GM15510 (cell line): ENCODE results near the gene ZNF592.

Experiments used
- POLR2A ChIP-seq: IDR thresholded peaks from 3 replicates; pipeline ENCODE4 v1.6.1; 2011; ENCODE audit warnings: borderline replicate concordance; ENCODE audit not compliant: insufficient read length; ENCODE audit errors: extremely low read depth

The ZNF592 gene

GRCh38 chr15:84764585-84764984, 16.2 kb downstream of the ZNF592 start:
- no peak for TF ChIP-seq POLR2A

GRCh38 chr15:84764989-84765388, 16.6 kb downstream of the ZNF592 start:
- TF ChIP-seq POLR2A, result no peak

DNA sequence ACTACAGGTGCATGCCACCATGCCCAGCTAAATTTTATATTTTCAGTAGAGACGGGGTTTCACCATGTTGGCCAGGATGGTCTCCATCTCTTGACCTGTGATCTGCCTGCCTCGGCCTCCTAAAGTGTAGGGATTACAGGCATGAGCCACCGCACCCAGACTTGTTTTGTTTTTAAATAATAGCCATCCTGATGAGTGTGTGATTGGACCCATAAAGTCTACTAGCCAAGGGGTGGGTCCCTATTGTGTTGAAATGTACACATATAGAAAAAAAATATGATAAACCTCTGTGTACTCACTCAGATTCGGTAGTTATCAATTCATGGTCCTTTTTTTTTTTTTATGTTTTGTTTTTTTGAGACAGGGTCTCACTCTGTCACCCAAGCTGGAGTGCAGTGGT, 17.3 kb downstream of the ZNF592 start:
- no peak for TF ChIP-seq POLR2A

DNA sequence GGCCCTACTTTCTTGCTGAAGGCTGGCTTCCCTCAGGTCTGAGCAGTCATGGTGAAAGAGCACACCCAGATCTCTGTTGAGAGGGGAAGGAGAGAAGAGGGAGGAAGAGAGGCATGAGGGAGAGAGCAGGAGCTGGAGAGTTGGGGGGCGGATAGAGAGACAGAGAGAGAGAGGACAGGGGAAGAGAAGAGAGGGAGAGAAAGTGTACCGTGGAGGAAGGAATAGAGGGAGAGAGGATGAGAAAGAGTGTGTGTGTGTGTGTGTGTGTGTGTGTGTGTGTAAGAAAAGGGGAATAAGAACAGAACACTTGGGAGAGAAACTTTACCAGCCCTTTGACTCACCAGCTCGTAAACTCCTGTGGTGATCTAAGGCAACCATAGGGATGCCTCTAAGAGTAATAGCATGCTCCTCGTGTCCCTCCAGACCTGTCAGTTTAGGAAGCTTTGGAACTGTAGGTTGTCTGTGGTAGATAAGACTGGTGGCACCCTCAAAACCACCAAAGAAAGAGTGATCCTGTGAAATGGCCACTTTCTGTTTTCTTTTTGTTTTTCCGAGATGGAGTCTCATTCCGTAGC, 18.2 kb downstream of the ZNF592 start:
- no peak for TF ChIP-seq POLR2A

DNA sequence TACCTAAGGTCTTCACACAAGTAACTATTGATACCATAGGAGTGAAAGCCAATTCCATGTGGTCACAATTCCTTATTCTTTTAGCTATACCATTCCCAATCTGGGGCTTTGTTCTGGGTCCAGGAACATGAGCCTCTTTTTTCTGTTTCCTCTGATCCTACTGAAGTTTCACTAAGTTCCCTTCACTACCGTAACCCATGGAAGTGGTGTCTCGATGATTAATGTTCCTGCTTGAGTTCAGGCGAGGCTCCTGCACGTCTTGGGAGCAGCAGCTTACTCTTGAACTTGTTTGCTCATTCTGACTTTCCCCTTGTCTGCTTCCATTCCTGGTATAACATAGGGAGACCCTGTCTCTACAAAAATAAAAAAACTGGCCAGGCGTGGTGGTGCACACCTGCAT, 23.6 kb downstream of the ZNF592 start:
- no peak for TF ChIP-seq POLR2A

- TF ChIP-seq POLR2A, result no peak
Observed at GRCh38 chr15:84772467-84772866, 24.1 kb downstream of the ZNF592 start.

DNA sequence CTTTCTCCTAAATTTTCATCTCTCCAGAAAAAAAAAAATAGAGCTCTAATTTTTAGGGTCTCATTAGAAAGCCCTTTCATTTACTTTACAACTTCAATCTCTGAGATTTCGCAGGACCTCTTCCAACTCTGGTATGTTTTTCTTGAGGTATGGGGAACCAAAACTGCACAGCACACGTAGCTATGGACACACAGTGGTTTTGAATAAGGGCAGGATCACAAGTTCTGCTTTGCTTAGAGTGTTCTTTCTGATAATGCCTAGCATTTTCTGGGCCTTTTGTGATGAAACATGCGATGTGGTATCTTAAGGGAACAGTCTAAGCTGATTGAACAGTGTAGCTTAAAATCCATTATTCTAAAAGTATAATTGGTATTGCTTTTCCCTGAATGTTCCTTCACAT, 25.3 kb downstream of the ZNF592 start:
- TF ChIP-seq POLR2A, result no peak

DNA sequence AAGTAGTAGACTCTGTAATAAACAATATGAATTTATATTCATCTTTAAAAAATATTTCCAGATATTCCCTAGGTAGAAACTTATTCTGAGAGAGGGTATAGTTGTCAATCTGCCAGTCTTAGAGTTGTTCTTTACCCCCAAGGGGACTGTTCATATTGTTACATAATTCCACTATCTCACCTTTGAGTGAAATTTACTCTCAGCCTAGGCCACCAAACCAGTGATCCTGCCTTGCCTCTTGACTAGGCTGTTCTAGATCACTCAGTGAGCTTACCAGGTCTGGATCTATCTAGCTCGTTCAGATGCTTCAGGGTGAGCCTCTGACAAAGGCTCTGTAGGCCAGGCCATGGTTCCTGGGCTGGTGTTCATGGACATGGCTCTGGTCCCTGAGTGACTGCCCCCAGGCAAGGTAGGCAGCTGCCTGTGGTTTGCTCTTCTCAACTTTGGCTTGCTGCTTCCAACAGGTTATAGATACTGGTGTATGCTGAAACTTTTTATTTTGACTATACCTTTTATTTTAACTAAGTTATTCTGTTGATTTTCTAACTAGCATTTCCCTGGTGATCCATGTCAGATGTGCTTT, 27.6 kb downstream of the ZNF592 start:
- no peak for TF ChIP-seq POLR2A

DNA sequence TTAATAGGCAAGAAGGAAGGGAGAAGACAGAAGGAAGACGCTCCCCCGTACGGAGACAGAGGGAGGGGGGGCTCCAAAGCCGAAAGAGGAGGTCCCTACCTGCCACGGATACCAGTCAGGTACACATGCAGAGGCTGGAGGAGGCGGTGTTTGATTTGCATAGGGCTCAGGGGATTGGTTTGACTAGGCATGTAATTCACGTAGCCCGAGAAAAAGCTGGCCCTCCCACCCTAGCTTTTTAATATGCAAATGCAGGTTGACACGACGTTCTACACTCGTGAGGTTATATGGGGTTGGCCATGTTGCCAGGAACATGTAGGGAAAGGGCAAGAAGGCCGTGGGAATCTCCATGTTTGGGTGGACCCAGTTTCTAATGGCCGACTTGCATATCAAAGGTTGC, 29.8 kb downstream of the ZNF592 start:
- TF ChIP-seq POLR2A, result no peak

GRCh38 chr15:84780492-84780891, 32.1 kb downstream of the ZNF592 start:
- no peak for TF ChIP-seq POLR2A

DNA sequence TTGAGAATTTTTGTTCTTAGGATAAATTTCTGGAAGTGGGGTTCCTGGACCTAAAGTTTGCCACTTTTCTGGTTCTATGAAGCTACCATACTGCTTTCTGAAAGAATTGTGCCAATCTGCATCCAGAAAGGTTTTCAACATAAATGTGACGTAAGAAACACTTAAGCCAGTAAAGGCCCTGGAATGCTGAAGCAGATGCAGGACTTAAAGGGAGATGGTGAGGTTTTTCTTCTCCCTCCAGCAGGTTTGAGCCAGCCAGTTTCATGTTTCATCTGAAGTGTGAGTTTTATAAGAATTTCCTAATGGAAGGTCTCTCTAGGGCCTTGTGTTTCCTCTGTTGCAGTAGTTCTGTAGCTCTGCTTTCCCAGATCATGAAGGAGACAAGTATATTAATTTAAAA, 33.1 kb downstream of the ZNF592 start:
- TF ChIP-seq POLR2A, result no peak

DNA sequence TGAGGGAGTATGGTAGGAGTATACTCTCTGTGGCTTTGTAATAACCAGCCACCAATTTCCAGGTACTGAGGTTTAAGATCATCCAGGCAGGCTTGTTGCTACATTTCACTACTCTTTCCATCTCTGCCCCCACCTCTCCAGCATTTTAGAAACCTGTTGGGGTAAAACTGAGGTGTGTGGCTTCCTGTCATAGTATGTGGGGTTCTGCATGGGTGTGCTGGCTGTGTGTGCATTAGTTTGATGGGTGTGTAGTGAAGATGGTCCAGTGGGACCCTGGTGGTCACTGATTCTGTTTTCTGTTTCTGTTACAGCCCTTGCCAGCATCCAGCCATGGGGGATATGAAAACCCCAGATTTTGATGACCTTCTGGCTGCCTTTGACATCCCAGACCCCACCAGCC, 34.0 kb downstream of the ZNF592 start:
- no peak for TF ChIP-seq POLR2A

DNA sequence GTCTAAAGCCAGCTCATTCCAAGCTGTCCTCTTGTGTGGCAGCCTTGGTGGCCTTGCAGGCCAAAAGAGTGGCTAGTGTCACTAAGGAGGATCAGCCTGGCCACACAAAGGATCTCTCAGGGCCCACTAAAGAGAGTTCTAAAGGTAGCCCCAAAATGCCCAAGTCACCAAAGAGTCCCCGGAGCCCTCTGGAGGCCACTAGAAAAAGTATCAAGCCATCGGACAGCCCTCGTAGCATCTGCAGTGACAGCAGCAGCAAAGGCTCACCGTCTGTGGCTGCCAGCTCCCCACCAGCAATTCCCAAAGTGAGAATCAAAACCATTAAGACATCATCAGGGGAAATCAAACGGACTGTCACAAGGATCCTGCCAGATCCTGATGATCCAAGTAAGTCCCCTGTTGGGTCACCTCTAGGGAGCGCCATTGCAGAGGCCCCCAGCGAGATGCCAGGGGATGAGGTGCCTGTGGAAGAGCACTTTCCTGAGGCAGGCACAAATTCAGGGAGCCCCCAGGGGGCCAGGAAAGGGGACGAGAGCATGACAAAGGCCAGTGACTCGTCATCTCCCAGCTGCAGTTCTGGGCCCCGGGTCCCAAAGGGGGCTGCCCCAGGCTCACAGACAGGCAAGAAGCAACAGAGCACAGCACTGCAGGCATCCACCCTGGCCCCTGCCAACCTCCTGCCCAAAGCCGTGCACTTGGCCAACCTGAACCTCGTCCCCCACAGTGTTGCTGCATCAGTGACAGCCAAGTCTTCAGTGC, 35.3 kb downstream of the ZNF592 start:
- no peak for TF ChIP-seq POLR2A

DNA sequence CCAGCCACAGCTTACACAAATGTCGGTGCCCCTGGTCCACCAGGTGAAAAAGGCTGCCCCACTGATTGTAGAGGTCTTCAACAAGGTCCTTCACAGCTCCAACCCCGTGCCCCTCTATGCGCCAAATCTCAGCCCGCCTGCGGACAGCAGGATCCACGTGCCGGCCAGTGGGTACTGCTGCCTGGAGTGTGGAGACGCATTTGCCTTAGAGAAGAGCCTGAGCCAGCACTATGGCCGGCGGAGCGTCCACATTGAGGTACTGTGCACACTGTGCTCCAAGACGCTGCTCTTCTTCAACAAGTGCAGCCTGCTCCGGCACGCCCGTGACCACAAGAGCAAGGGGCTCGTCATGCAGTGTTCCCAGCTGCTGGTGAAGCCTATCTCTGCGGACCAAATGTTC, 35.9 kb downstream of the ZNF592 start:
- no peak for TF ChIP-seq POLR2A

- TF ChIP-seq POLR2A, result no peak
Observed at GRCh38 chr15:84785053-84785452, 36.7 kb downstream of the ZNF592 start.

- TF ChIP-seq POLR2A, result no peak
Observed at GRCh38 chr15:84788500-84788899, 40.1 kb downstream of the ZNF592 start.
